Hepatocyte (in vitro differentiated cells): ENCODE results near the gene BORCS5. TPM values are rescaled to one million over a fixed set of nuclear protein-coding genes. Genes with fewer than 3 reads are reported as not detected.

Experiments used
- DNase-seq: peaks from one replicate; pipeline ENCODE4 v3.0.0-alpha.2; 2016; ENCODE audit warnings: low spot score
- H2AFZ ChIP-seq: fragments of 200-600 bp; sonication (generic); 2 replicates; pipeline ENCODE4 v1.6.0; 2016; ENCODE audit warnings: antibody characterized with exemption, mild to moderate bottlenecking
- H3K27ac ChIP-seq: fragments of 200-600 bp; sonication (generic); 2 replicates; pipeline ENCODE4 v1.5.1; 2016; ENCODE audit warnings: mild to moderate bottlenecking
- H3K27me3 ChIP-seq: fragments of 200-600 bp; sonication (generic); 2 replicates; pipeline ENCODE4 v1.6.1; 2016
- H3K36me3 ChIP-seq: fragments of 200-600 bp; sonication (generic); replicated peaks from 2 replicates; pipeline ENCODE4 v1.5.1; 2016; ENCODE audit warnings: low read depth; ENCODE audit not compliant: insufficient read depth
- H3K4me1 ChIP-seq: fragments of 200-600 bp; sonication (generic); 2 replicates; pipeline ENCODE4 v1.5.1; 2016; ENCODE audit warnings: mild to moderate bottlenecking, moderate library complexity; ENCODE audit not compliant: insufficient read depth
- H3K4me2 ChIP-seq: fragments of 200-600 bp; sonication (generic); 2 replicates; pipeline ENCODE4 v1.6.0; 2016
- H3K4me3 ChIP-seq: fragments of 200-600 bp; sonication (generic); 2 replicates; pipeline ENCODE4 v1.5.1; 2016; ENCODE audit warnings: mild to moderate bottlenecking
- H3K79me2 ChIP-seq: fragments of 200-600 bp; sonication (generic); 2 replicates; pipeline ENCODE4 v1.6.0; 2017; ENCODE audit warnings: mild to moderate bottlenecking
- H3K9me2 ChIP-seq: fragments of 200-600 bp; sonication (generic); replicated peaks from 2 replicates; pipeline ENCODE4 v1.6.0; 2017; ENCODE audit warnings: mild to moderate bottlenecking; ENCODE audit not compliant: insufficient read depth
- H3K9me3 ChIP-seq: fragments of 200-600 bp; sonication (generic); 2 replicates; pipeline ENCODE4 v1.5.1; 2016; ENCODE audit warnings: low read depth, mild to moderate bottlenecking
- H4K20me1 ChIP-seq: fragments of 200-600 bp; sonication (generic); 2 replicates; pipeline ENCODE4 v1.6.0; 2016; ENCODE audit warnings: mild to moderate bottlenecking; ENCODE audit not compliant: insufficient read depth, poor library complexity, severe bottlenecking
- EZH2 ChIP-seq: fragments of 200-600 bp; sonication (generic); IDR thresholded peaks from 2 replicates; pipeline ENCODE4 v1.6.1; 2016; ENCODE audit warnings: antibody characterized with exemption, mild to moderate bottlenecking, borderline replicate concordance
- EZH2phosphoT487 ChIP-seq: fragments of 200-600 bp; sonication (generic); IDR thresholded peaks from one replicate; pipeline ENCODE4 v1.6.1; 2018; ENCODE audit warnings: antibody characterized with exemption, mild to moderate bottlenecking, low read depth, moderate library complexity; ENCODE audit not compliant: unreplicated experiment, severe bottlenecking
- WGBS: methylation state at CpG from one replicate; pipeline ENCODE4 v1.1.6; 2016; ENCODE audit warnings: low lambda C conversion rate; ENCODE audit errors: missing lambda C conversion rate; 5-methylcytosine and 5-hydroxymethylcytosine counted together
- polyA plus RNA-seq: library from polyadenylated mRNA; unstranded; fragments of >200 nt; fragmentation: Nextera tagmentation; extraction: Ambion mirVana; gene quantifications from 2 replicates; pipeline ENCODE4 v1.2.1, GENCODE V29; 2016
- total RNA-seq: library from RNA; depleted of rRNA; stranded (reverse); fragments of >200 nt; gene quantifications from 2 replicates; pipeline ENCODE4 v1.2.3, GENCODE V29; 2014
- TF ChIP-seq, protein P1 (sequence below): fragments of 200-600 bp; sonication (generic); IDR thresholded peaks from 2 replicates; pipeline ENCODE4 v1.5.1; 2016; ENCODE audit warnings: antibody characterized with exemption, mild to moderate bottlenecking; ENCODE audit not compliant: poor library complexity

The BORCS5 gene
- total and polyA plus RNA-seq, 2 experiments from 2014 or later = 6.6 to 11.2 TPM

GRCh38 chr12:12384571-12385340, 27.9 kb downstream of the BORCS5 start:
- peaks cover 13% of the 10 kb centered on the region for H3K4me1 ChIP-seq
- TF ChIP-seq, protein P1, sequence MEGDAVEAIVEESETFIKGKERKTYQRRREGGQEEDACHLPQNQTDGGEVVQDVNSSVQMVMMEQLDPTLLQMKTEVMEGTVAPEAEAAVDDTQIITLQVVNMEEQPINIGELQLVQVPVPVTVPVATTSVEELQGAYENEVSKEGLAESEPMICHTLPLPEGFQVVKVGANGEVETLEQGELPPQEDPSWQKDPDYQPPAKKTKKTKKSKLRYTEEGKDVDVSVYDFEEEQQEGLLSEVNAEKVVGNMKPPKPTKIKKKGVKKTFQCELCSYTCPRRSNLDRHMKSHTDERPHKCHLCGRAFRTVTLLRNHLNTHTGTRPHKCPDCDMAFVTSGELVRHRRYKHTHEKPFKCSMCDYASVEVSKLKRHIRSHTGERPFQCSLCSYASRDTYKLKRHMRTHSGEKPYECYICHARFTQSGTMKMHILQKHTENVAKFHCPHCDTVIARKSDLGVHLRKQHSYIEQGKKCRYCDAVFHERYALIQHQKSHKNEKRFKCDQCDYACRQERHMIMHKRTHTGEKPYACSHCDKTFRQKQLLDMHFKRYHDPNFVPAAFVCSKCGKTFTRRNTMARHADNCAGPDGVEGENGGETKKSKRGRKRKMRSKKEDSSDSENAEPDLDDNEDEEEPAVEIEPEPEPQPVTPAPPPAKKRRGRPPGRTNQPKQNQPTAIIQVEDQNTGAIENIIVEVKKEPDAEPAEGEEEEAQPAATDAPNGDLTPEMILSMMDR = no peak
- peak overlapping the region; percentile 43 for H3K4me2 ChIP-seq
- peak overlapping the region; percentile 25 for H2AFZ ChIP-seq
- DNase-seq = peak; percentile 52
- peak overlapping the region; percentile 91 for H3K27ac ChIP-seq
- no peaks in the 10 kb centered on the region for H4K20me1 ChIP-seq
- H3K79me2 ChIP-seq = peaks cover 7% of the 10 kb centered on the region
- no peaks in the 10 kb centered on the region for H3K27me3 ChIP-seq
- H3K9me3 ChIP-seq = no peaks in the 10 kb centered on the region
- no peaks in the 10 kb centered on the region for H3K36me3 ChIP-seq
- 34% methylated on average over 7 of the region's 7 CpGs for WGBS
- H3K4me3 ChIP-seq = no peak overlapping the region
- H3K9me2 ChIP-seq = no peaks in the 10 kb centered on the region

GRCh38 chr12:12387501-12387900, 30.6 kb downstream of the BORCS5 start:
- peaks cover 13% of the 10 kb centered on the region for H3K4me1 ChIP-seq
- DNase-seq = no peak
- H3K79me2 ChIP-seq = peaks cover 10% of the 10 kb centered on the region
- no peaks in the 10 kb centered on the region for H3K27me3 ChIP-seq
- no peak overlapping the region for H2AFZ ChIP-seq
- no peak overlapping the region for H3K4me3 ChIP-seq
- no peak overlapping the region for H3K4me2 ChIP-seq
- H3K9me3 ChIP-seq = no peaks in the 10 kb centered on the region
- TF ChIP-seq EZH2 (no peak), EZH2phosphoT487 (no peak)
- TF ChIP-seq, protein P1 = no peak
- no peaks in the 10 kb centered on the region for H4K20me1 ChIP-seq
- H3K36me3 ChIP-seq = no peaks in the 10 kb centered on the region
- no peaks in the 10 kb centered on the region for H3K9me2 ChIP-seq
- no peak overlapping the region for H3K27ac ChIP-seq
- 91% methylated on average over 3 of the region's 3 CpGs for WGBS

- Histone ChIP-seq H3K9me3 (no peaks in the 10 kb centered on the region), H4K20me1 (no peaks in the 10 kb centered on the region), H3K4me1 (peaks cover 6% of the 10 kb centered on the region), H3K79me2 (peaks cover 9% of the 10 kb centered on the region), H3K36me3 (no peaks in the 10 kb centered on the region), H3K9me2 (no peaks in the 10 kb centered on the region), H3K4me2 (no peak overlapping the region), H3K27ac (peak overlapping the region; percentile 78), H3K4me3 (no peak overlapping the region), H2AFZ (no peak overlapping the region), H3K27me3 (no peaks in the 10 kb centered on the region)
- 37% methylated on average over 2 of the region's 2 CpGs for WGBS
- TF ChIP-seq, protein P1 = no peak
- TF ChIP-seq EZH2phosphoT487 (no peak), EZH2 (no peak)
- DNase-seq = peak; percentile 25
These were observed 35.5 kb downstream of the BORCS5 start for GRCh38 chr12:12392413-12392812.
